Upper lobe of left lung (tissue), 6 donors: ENCODE measurements around the gene SLC30A7. TPM values are rescaled to one million over a fixed set of nuclear protein-coding genes. Genes with fewer than 3 reads are reported as not detected.
"Not testable (repeated sequence)": the region's sequence is repeated elsewhere in the genome, so short reads cannot be mapped to it uniquely, and the experiment has no call there.

ENCODE experiments used
- ATAC-seq, 2 donors: fragments of 200-7000 bp; cut with Tn5 transposase; one replicate each; pipeline ENCODE4 v1.9.1; 2022; ENCODE audit warnings: mild to moderate bottlenecking in 2 of 2, moderate library complexity in 2 of 2; ENCODE audit not compliant: low FRiP score in 2 of 2
- DNase-seq, 2 donors: peaks; one replicate each; pipeline ENCODE4 v3.0.0-alpha.2; 2019 to 2020
- H3K27ac ChIP-seq, 4 donors: fragments of 200-600 bp; sonication (generic); one replicate each; pipeline ENCODE4 v1.5.1; 2016 to 2019
- H3K27me3 ChIP-seq, 4 donors: fragments of 200-600 bp; sonication (generic); one replicate each; pipeline ENCODE4 v1.5.1; 2017 to 2019
- H3K36me3 ChIP-seq, 4 donors: fragments of 200-600 bp; sonication (generic); one replicate each; pipeline ENCODE4 v1.5.1; 2016 to 2019
- H3K4me1 ChIP-seq, 4 donors: fragments of 200-600 bp; sonication (generic); one replicate each; pipeline ENCODE4 v1.5.1; 2018 to 2019
- H3K4me3 ChIP-seq, 4 donors: fragments of 200-600 bp; sonication (generic); one replicate each; pipeline ENCODE4 v1.5.1; 2017 to 2019; ENCODE audit warnings: mild to moderate bottlenecking in 2 of 4, moderate library complexity in 1 of 4
- H3K9me3 ChIP-seq, 4 donors: fragments of 200-600 bp; sonication (generic); one replicate each; pipeline ENCODE4 v1.5.1; 2018 to 2019
- EP300 ChIP-seq, 4 donors: sonication (generic); formaldehyde crosslinking; IDR thresholded peaks; one replicate each; pipeline ENCODE4 v1.5.1; 2017; ENCODE audit warnings: antibody characterized with exemption in 4 of 4, control low read depth in 2 of 4
- POLR2A ChIP-seq, 4 donors: fragments of 450-650 bp; IDR thresholded peaks; one replicate each; pipeline ENCODE4 v1.5.1; 2016 to 2017; ENCODE audit warnings: antibody characterized with exemption in 4 of 4, mild to moderate bottlenecking in 2 of 4
- POLR2AphosphoS5 ChIP-seq, 2 donors: sonication (generic); formaldehyde crosslinking; IDR thresholded peaks; one replicate each; pipeline ENCODE4 v1.5.1; 2017; ENCODE audit warnings: antibody characterized with exemption in 2 of 2
- WGBS, 2 donors: methylation state at CpG; one replicate each; pipeline ENCODE4 v1.1.5; 2017 to 2018; 5-methylcytosine and 5-hydroxymethylcytosine counted together
- total RNA-seq, 6 donors: library from RNA; depleted of rRNA in 4 of 6; stranded (reverse); fragments of >200 nt in 4 of 6; gene quantifications; one replicate each; pipeline versions ENCODE4 v1.1.0 to v1.2.1, GENCODE V29; 2016 to 2021
- TF ChIP-seq, protein P1 (sequence below), 6 experiments: fragments of 450-650 bp in 4 of 6; fragments of 200-600 bp in 2 of 6; sonication (generic) in 2 of 6; IDR thresholded peaks; one replicate each; pipeline ENCODE4 v1.5.1; 2016 to 2019; ENCODE audit warnings: antibody characterized with exemption in 6 of 6
- donor health status: DM: no; HTN: no; CAD: no; lungs with moderate emphysema.
- donor health status: DM: no; HTN: yes; CAD: no; lungs with severe emphysema.

The SLC30A7 gene, protein sequence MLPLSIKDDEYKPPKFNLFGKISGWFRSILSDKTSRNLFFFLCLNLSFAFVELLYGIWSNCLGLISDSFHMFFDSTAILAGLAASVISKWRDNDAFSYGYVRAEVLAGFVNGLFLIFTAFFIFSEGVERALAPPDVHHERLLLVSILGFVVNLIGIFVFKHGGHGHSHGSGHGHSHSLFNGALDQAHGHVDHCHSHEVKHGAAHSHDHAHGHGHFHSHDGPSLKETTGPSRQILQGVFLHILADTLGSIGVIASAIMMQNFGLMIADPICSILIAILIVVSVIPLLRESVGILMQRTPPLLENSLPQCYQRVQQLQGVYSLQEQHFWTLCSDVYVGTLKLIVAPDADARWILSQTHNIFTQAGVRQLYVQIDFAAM
- total RNA-seq = 10 to 100 TPM in 5 of 6 donors, 1 to 10 TPM in 1; 8.4 to 34.5 (median 26.4) TPM

GRCh38 chr1:100895540-100896480 lies at the start of gene SLC30A7:
SLC30A7 (plus strand) TSS chr1:100896090; CDS start chr1:100896263, 173 bp downstream.
- TF ChIP-seq EP300 (IDR thresholded peaks at IDR 0.05) (peak in 2 of 4 donors; percentile 35 to 43), POLR2AphosphoS5 (IDR thresholded peaks at IDR 0.05) (peak; percentile 87 to 93), POLR2A (IDR thresholded peaks at IDR 0.05) (peak in 3 of 4 donors; percentile 64 to 85 (median 81))
- TF ChIP-seq, protein P1, sequence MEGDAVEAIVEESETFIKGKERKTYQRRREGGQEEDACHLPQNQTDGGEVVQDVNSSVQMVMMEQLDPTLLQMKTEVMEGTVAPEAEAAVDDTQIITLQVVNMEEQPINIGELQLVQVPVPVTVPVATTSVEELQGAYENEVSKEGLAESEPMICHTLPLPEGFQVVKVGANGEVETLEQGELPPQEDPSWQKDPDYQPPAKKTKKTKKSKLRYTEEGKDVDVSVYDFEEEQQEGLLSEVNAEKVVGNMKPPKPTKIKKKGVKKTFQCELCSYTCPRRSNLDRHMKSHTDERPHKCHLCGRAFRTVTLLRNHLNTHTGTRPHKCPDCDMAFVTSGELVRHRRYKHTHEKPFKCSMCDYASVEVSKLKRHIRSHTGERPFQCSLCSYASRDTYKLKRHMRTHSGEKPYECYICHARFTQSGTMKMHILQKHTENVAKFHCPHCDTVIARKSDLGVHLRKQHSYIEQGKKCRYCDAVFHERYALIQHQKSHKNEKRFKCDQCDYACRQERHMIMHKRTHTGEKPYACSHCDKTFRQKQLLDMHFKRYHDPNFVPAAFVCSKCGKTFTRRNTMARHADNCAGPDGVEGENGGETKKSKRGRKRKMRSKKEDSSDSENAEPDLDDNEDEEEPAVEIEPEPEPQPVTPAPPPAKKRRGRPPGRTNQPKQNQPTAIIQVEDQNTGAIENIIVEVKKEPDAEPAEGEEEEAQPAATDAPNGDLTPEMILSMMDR (IDR thresholded peaks at IDR 0.05) = no peak
- peak within 1 kb of the TSS; percentile 64 to 83 (median 74) for H3K4me3 ChIP-seq
- whole genome bisulfite sequencing, 2 donors = 0 to 1% methylated on average over 30 to 58 of the region's 62 CpGs
- peaks cover 15 to 27% (median 16%) of the 10 kb centered on the region in 4 donors for H3K4me1 ChIP-seq
- DNase-seq = peak; percentile 98 to 100
- peaks cover 0 to 27% (median 8%) of the 10 kb centered on the region in 4 donors for H3K36me3 ChIP-seq
- ATAC-seq = peak; percentile 98
- no peaks in the 10 kb centered on the region for H3K27me3 ChIP-seq
- H3K9me3 ChIP-seq = no peaks in the 10 kb centered on the region
- H3K27ac ChIP-seq = peak within 1 kb of the TSS; percentile 90 to 96 (median 92)

DNA sequence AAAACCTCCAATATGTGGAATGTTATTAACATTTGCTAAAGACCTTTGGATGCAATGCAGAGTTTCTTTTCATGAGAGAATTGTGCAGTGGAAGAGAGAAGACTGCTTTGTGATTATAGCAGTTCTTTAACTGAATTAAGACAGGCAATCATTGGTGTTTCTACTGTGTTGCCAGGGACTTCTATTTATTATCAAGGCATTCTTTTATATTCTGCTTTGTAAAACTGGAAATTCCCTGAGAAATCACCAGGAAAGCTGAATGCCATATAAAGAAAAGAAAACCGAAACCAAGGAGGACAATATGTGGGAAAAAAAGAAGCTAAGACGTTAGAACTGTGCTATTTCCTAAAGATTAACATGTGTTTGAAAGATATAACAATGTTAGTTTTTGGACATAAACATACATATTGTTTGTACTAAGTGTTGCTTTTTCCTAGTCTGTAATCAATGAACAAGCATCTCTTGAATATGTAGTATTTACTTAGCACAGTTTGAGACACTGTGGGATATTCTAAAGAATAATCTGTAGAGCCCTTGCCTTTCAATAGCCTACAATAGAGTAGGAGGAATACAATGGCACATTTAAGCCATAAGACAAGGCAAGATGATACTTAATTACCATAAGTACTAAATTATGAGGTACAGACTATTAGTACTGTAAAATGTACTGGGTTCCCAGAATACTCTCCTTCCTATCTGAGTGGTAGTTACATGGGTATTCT lies 48.4 kb upstream of the SLC30A7 start:
- Histone ChIP-seq H3K9me3 (no peaks in the 10 kb centered on the region), H3K27ac (peak overlapping the region in 2 of 4 donors; percentile 17 to 31), H3K36me3 (no peaks in the 10 kb centered on the region), H3K4me3 (peak overlapping the region in 2 of 4 donors; percentile 12 to 17), H3K27me3 (no peaks in the 10 kb centered on the region), H3K4me1 (peaks cover 0 to 5% (median 1%) of the 10 kb centered on the region in 4 donors)
- DNase-seq (no peak), ATAC-seq (no peak)
- WGBS, 2 donors = 5 to 16% methylated on average over 2 of the region's 2 CpGs
- TF ChIP-seq, protein P1 (IDR thresholded peaks at IDR 0.05) = no peak
- TF ChIP-seq POLR2A (IDR thresholded peaks at IDR 0.05) = no peak
- no peak for TF ChIP-seq POLR2AphosphoS5 (IDR thresholded peaks at IDR 0.05)
- no peak for TF ChIP-seq EP300 (IDR thresholded peaks at IDR 0.05)

DNA sequence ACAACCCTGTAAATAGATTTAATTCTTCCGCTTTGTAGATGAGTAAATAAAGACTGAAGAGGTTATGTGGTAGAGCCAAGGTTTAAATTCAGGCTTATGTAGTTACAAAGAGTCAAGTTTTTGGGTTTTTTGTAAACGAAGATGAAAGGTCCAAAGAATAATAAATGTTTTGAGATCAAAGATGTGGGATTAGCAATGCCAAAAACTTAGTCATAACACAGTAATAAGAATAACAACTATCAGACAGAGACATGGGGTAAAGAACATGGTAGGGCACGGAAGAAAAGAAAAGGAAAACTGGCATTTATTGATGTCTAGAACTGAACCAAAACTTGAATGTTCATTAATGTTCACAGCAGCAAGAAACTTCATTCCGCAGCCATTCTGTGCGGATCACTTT lies 44.2 kb upstream of the SLC30A7 start:
- 83 to 85% methylated on average over 5 of the region's 5 CpGs for WGBS, 2 donors
- Histone ChIP-seq H3K4me3 (no peak overlapping the region), H3K36me3 (no peaks in the 10 kb centered on the region), H3K9me3 (no peaks in the 10 kb centered on the region), H3K4me1 (peaks cover 0 to 5% (median 1%) of the 10 kb centered on the region in 4 donors), H3K27me3 (no peaks in the 10 kb centered on the region), H3K27ac (no peak overlapping the region)
- ATAC-seq (no peak), DNase-seq (no peak)
- TF ChIP-seq EP300 (IDR thresholded peaks at IDR 0.05) (no peak), POLR2AphosphoS5 (IDR thresholded peaks at IDR 0.05) (no peak), POLR2A (IDR thresholded peaks at IDR 0.05) (no peak)
- TF ChIP-seq, protein P1 (IDR thresholded peaks at IDR 0.05) = no peak

DNA sequence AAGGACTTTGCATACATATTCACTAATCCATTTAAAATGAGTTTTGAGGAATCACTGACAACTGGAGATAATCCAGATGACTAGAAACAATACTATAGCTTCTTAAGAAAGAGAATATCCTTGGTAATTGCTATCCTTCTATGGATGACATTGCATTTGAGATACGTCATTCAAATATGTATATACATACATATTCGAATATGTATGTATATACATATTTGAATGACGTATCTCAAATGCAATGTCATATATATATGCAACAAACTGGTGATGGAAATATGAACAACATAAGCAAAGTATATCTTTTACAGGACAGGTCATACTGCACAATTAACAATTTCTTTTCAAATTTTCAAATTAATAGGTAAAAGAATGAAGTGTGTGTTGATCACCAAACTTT lies 42.9 kb upstream of the SLC30A7 start:
- H3K36me3 ChIP-seq = no peaks in the 10 kb centered on the region
- no peak overlapping the region for H3K27ac ChIP-seq
- no peak for ATAC-seq
- TF ChIP-seq EP300 (IDR thresholded peaks at IDR 0.05) (no peak), POLR2AphosphoS5 (IDR thresholded peaks at IDR 0.05) (no peak), POLR2A (IDR thresholded peaks at IDR 0.05) (no peak)
- TF ChIP-seq, protein P1 (IDR thresholded peaks at IDR 0.05) = no peak
- 96 to 97% methylated on average over 3 of the region's 3 CpGs for WGBS, 2 donors
- no peak overlapping the region for H3K4me3 ChIP-seq
- no peak for DNase-seq
- no peaks in the 10 kb centered on the region for H3K9me3 ChIP-seq
- H3K4me1 ChIP-seq = peaks cover 0 to 2% (median under 1%) of the 10 kb centered on the region in 4 donors
- no peaks in the 10 kb centered on the region for H3K27me3 ChIP-seq

DNA sequence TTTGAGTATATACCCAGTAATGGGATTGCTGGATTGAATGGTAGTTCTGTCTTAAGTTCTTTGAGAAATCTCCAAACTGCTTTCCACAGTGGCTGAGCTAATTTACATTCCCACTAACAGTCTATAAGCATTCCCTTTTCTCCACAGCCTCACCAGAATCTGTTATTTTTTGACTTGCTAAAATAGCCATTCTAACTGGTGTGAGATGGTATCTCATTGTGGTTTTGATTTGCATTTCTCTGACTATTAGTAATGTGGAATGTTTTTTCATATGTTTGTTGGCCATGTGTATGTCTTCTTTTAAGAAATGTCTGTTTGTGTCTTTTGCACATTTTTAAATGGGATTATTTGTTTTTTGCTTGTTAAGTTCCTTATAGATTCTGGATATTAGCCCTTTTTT lies 40.8 kb upstream of the SLC30A7 start:
- H3K27ac ChIP-seq, H3K4me3 ChIP-seq, DNase-seq, ATAC-seq, H3K36me3 ChIP-seq, H3K27me3 ChIP-seq, H3K9me3 ChIP-seq, H3K4me1 ChIP-seq: not testable (repeated sequence)
